ENCODE measurements around the gene DSG4.

GRCh38 chr18:31430072-31430471 lies 53.5 kb downstream of the DSG4 start:
- TF ChIP-seq CTCF (conservative IDR thresholded peaks at IDR 0.05 in 1 of 2, IDR thresholded peaks at IDR 0.05 in 1 of 2; ENCODE audit: extremely low read depth in 1 of 2, insufficient read depth in 1 of 2, low read depth in 1 of 2, low read length in 2 of 2): no peak
- no peak for TF ChIP-seq EZH2 (IDR thresholded peaks at IDR 0.05; ENCODE audit: borderline replicate concordance, low read length)

All from mammary epithelial cell (primary cell).